Stimulated activated CD4-positive, alpha-beta T cell treated with anti-CD3 and anti-CD28 coated beads, Interleukin-4, amount 100 ng/mL, for 1 hour (primary cell): ENCODE data around the gene FNBP1.

Experiments
- DNase-seq: peaks from one replicate; pipeline ENCODE4 v3.0.0-alpha.2; 2020

The FNBP1 gene

DNA sequence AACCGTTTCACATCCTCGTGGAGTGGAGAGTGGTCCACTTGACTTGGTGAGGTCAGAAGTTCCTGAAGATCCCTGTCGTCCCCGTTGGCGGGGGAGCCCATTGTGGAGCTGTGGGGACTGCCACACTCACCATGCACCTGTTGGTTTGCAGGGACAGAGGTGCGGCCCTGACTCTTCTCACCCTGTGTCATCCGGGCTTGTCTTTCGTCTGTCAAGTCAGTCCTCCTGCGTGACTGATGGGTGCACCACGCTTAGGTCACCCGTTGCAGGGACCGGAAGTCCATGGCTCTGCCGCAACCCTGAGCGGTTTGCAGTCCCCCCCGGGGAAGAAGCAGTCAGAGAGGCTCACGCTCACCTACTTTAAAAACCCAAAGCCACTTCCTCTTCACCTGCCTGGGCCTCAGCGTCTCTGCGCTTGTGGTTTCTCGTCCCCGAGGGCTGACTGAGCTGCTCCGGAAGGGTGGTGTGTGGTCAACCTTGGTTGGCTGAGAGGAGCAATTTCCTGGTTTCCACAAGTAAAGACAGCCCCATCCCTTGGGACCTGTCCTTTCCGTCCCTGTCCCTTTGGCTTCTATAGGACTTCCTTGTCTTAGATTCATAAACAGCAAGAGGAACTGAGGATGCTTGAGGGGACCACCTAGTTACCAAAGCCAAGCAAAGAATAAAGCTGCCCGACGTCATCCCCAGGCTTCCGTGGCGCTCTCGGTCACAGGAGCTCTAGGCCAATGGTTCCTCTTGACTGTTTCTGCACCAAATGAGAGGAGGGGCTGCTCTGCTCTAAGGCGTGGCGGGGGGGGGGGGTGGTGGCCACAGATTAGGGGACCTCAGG lies 154.5 kb downstream of the FNBP1 start:
- peak; percentile 84 for DNase-seq

DNA sequence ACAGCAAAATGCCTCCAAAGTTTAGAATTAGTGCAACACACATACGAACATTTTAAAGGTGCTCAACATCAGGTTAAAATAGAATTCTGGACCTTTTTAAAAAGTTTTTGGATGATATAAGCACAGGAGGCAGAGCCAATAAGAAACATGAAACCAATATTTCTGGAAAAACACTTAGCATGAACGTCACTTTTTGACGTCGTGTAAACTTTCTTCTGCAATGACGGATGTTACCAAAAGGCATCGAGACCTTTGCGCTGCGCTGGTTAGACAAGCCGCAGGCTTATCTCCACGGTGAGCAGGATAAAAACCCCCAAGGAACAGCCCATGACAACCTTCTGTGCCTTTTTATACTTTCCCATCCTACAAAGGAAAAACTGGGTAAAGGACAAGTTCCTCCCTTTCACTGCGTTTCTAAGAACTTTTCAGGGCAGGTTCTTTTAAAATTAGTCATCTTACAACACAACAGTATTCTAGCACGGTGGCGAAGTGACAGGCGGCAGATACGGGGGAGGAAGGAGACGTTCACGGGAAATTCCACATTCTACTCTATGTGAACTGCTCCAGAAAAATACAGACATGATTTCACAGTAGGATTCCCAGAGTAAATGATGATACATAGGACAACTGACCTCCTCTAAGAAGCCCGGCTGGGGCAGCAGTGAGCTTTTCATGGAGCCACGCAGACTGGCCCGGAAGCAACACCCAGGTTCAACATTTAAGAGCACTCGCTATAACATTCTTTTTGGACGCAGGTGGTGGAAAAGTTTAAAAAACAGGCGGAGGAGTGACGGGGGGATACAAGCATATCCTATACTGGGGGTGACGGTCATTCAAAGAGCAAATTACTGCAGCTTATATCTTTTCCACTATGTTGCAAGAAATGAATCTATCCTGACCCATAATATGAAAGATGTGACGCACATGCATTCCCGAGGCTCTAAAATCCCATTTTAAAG lies 155.4 kb downstream of the FNBP1 start:
- DNase-seq, result peak; percentile 59

DNA sequence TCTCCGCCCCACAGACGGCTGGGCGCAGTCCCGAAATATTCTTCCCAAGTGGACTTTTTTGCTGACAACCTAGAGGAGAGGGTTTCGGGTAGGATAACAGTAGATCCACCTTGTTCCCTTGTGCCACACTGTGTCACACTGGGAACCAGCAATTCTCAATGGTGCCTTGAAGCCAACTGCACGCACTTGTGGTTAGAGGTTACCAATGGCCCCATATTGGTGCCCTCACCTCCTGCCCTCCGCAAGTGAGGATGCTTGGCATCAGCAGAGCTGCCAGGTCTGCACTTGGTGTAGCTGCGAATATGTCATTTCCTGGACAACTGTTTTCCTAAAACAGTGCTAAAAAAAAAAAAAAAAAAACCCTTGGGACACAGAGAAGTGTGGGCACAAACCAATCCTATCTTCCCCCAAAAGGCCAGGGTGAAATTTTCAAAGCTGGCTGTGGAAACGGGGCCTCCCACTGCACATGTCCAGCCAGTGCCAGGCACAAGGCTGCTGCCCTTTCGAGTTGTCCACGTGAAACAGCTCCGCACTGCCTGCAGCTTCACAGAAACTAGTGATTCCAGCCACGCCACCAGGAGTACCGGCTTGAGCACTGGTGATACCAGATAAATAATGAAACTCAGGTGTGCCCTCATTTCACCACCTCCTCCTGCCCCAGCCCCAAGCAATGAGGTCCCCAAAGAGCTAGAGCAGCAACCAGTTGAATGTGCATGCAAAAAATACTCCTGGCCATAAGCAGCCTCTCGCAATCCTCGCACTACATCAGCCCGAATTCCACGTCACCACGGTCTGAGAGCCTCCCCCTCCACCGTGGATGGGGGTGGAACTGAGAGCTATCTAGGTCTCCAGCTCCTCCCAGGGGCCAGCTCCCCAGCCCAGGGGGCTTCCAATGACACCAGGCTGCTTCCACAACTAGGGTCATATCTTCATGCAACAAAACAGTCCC lies 156.5 kb downstream of the FNBP1 start:
- peak; percentile 55 for DNase-seq

DNA sequence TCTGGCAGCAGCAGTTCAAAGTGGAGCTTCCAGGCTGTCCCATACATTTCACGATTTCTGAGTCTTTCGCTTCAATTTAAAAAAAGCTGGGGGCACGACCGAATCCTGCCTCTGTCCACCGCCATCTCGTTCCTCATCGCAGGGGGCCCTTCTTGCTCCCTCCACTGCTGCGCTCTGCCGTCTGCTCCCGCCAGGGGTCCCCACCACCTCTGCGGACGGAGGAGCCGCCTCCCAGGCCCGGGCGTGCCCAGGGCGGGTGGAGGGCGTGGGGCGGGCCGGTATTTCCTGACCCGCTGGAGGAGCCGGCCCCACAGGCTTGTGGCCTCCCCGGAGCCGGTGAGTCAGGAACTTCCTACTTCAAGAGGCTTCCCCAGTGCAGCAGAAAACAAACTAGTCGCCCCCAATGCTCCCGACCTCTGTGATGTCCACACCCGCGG lies 157.3 kb downstream of the FNBP1 start:
- peak; percentile 93 for DNase-seq

DNA sequence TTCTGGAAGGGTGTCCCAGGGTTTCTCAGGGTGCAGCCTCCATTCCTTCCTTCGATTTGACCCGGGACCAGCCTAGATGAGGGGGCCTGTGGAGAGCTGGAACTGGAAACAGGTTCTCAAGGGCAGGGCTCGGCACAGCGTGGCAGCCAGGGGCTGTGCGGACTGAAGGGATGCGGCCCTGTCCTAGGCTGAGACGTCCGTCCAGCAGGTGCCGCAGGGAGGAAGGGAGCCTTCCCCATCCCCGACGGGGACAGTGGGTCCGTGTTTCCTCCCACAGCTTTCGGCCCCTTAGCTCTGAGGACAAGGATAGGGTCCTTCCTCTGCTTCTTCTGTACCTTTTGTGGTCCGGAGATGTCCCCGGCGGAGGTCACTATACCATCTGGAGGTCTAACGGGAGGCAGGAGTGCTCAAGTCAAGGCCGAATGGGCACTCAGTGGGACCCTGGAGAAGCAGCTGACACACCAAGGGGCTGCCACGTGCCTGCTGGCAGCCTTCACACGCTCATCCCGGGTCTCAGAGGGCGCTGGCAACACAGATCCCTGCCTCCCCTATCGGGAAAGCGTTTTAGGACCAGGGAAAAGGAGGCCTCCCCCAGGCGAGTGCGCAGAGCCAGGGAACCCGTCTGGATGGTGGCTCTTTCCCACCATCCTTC lies 157.8 kb downstream of the FNBP1 start:
- DNase-seq, result peak; percentile 45

DNA sequence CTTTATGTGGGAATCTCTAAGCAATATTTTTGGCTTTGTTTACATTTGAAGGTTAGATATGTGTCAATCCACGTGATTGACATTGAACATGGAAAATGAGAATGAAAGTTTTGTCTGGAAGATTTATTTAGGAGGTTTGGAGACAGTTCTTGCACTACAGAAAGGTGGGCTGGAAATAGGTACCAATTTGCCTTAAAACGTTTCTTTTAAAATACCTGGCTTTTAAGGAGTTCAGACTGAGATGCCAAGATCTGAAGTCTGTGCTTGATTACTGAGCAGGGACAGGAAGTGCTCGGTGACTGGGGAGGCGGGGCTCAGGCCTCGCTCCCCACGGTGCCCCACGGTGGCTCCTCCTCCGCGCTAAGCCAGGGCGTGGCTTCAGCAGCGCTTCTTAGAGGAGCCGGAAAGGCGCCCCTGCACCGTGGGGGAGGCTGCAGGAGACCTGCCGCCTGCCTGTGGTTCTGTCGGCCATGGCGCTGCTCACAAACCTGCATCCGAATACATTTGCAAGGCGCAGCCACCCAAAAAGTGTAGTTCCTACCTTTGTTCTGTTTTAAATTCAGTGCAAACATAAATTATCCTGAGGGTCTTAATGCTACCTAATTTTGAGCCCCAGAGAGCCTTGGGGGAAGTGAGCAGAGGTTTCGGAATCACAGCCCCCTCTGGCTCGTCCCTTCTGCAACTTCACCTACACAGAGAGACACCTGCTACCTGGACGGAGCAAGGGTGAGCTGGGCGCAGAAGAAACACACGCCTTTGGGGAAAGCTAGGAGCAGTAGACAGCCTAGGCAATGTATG lies 158.6 kb downstream of the FNBP1 start:
- DNase-seq, result peak; percentile 98

DNA sequence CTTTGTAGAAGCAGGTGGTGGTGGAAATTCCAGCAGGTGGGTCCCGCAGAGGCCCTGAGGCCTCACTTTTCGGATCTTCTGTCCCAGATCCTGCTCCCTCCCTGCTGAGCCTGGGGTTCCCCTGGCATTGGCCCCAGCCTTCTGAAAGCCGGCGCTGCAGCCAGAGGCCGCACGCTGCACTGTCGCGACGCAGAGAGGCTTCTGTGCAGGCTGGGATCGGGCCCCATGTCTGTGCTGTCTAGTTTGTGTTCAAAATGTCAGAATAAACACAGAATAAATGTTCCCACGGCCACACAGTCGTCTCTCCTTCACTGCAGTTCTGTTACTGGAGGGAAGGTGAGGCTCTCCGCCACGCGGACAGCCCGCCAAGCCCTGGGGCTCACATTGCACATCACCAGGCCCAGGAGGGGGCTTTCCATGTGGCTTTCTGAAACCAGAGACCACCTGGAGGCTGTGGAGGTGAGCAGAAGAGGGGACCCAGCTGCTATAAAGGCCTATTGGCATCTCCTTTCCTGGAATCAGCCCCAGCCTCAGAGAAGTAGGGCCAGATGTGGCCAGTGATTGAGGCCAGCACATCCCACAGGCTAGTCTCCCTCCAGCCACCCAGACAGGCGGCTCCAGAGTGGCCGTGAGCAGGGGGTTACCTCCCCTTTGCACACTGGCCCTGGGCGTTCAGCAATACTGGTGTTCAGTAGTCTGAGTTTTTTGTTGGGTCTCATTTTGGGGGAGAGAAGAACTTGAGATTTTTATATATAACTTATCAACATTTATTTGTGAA lies 161.3 kb downstream of the FNBP1 start:
- DNase-seq, result no peak

DNA sequence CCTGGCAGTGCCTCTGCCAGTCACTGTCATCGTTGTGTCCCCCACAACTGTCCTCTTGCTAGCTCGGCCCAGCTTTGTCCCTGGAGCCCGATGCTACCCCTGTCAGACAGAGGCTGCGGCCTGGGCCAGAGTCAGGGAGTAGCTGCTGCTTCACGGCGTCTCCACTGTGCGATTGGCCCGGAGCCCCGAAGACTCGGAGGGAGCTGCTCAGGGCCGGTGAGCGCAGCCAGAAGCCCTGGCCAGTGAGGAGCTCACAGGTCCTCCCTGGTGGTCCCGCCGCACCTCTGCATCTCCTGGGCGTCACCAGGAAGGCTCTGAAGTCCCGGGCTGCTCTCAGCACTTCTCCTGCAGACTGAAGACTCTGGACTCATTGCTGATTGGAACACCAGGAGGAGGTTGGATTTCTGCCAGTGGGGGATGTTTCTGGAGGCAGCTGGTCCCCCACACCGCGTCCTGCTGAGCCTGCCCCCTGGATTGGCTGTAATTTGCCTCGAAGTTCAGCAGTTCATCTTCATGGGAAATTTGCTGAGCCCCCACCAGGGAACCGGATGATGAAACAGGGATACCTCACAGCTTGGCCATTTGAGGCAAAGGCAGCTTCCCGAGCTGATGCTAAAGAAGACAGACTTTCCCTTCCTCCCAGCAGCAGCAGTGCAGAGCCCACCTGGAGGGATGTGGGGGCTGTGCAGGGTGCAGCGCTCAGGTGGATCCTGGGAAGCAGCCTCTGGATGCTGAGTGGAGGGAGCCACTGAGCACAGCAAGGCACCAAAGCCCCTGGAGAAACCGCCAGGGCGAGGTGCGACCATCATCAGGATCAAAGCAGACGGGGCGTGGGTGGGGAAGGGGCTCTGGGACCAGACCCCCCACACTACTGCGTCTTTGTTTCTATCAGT lies 162.1 kb downstream of the FNBP1 start:
- no peak for DNase-seq

DNA sequence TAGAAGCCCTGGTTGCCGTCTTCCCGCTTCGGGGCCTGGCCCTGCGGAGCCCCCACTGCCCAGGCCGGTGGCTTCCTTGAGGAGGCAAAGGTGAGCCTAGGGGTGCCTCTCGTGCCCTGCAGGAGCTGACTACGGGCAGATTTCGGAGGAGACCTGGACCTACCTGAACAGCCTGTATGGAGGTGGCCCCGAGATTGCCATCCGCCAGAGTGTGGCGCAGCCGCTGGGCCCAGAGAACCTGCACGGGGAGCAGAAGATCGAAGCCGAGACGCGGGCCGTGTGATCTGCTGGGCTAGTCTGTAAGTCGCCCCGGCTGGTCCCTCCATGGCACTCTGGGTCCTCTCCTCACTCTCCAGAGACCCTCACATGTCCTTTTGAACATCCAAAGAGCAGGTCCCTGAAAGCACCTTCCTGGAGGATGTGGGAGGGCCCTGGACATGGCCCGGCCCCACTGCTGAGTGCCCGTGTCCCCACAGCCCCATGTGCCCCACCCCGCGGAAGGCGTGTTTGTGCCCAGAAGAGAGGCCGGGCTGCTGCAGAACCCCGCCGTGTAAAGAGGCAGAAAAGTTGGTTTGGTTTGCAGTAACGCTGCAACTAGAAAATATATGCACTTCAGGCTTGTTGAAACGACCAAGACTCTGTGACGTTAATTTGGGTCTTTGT lies 162.9 kb downstream of the FNBP1 start:
- DNase-seq, result no peak

DNA sequence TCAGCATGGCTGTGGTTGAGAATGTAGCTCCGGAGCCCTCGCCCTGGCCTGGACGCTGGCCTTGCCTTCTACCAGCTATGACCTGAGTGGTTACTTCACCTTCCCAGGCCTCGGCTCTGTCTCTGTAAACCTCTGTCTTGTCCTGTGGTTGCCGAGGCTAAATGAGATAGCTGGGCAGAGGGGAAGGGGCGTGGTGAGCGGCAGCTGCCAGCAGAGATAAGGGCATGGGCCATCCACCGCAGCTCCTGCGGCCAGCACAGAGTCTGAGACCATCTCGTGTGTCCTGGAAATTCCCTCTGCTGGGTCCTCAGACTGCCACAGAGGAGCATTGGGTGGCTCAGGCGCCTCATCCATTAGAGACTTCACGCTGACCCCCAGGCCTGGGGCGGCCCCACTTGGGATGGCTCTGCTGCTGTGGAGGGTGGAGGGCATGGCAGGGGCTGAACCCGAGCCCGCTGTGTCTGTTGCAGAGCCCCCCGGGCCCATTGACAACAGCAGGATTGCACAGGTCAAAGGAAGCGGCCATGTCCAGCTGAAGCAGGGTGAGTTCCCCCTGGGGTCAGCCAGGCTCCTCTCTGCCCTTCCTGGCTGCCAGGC lies 163.8 kb downstream of the FNBP1 start:
- DNase-seq, result no peak

DNA sequence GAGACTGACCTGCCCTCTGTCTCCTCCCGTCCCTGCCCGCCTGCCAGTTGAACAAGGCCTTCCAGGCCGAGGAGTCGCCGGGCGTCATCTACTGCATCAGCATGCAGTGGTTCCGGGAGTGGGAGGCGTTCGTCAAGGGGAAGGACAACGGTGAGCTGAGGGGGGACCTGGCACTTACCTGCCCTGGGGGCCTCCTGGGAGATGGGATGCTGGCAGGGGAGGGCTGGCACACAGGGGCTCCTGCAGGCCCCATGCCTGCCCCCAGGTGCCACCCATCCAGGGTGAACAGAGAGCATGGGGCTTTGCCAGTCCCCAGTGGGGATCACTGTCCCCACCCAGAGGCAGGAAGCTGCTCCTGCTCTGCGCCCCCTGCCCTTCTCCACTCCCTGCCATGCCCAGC lies 164.7 kb downstream of the FNBP1 start:
- DNase-seq, result no peak

DNA sequence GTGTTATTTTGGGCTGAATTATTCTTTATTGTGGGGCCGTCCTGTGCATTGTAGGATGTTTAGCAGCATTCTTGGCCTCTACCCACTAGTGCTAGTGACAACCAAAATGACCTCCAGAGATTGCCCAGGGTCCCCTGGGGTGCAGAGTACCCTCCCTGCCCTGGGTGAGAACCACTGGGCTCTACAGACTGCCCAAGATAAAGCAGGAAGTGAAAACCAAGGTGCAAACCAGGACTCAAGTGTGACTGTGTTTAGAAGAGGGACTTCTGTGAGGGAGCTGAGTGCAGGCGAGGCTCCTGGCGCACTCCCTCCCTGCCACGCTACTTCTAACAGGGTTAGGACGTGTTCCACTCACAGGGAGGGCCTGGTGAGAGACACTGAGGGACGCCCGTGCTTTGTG lies 166.2 kb downstream of the FNBP1 start:
- no peak for DNase-seq

DNA sequence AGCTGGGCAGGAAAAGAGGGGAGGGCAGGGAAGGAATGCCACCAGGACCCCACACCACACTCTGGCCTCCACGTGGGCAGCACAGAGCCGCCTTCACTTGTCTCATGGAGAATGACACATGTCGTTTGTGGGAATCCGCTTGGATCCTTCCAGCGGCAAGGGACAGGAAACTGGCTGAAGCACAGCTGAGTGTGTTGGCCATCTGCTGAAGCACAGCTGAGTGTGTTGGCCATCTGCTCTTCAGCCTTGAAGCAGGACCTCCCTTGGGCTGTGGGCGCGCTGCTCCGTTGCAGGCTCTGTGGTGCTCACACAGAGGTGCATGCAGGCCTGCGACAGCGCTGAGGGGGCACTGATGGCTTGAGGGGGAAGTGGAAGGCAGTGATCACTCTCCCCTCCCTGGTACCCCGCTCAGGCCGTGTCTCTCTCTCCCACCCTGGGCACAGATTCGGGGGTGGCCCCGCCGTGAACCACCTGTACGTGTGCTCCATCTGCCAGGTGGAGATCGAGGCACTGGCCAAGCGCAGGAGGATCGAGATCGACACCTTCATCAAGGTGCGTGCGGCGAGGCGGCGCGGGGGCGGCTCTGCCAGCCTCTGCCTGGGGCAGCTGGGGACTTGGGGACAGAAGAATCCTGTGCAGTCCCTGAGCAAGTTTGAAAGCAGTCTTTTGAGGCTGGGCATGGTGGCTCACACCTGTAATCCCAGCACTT lies 167.1 kb downstream of the FNBP1 start:
- DNase-seq, result no peak

DNA sequence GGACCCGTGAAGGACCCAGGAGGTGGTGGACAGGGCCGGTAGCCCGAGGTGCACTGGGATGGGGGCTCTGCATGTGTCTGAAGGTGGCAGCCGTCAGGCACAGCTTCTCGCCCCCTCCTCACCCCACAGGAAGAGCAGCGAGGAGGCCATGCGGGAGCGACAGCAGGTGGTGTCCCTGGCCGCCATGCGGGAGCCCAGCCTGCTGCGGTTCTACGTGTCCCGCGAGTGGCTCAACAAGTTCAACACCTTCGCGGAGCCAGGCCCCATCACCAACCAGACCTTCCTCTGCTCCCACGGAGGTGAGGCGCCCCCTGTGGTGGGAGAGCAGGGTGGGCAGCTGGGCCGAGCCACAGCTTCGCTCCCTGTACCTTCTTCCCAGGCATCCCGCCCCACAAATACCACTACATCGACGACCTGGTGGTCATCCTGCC lies 167.8 kb downstream of the FNBP1 start:
- DNase-seq, result no peak

DNA sequence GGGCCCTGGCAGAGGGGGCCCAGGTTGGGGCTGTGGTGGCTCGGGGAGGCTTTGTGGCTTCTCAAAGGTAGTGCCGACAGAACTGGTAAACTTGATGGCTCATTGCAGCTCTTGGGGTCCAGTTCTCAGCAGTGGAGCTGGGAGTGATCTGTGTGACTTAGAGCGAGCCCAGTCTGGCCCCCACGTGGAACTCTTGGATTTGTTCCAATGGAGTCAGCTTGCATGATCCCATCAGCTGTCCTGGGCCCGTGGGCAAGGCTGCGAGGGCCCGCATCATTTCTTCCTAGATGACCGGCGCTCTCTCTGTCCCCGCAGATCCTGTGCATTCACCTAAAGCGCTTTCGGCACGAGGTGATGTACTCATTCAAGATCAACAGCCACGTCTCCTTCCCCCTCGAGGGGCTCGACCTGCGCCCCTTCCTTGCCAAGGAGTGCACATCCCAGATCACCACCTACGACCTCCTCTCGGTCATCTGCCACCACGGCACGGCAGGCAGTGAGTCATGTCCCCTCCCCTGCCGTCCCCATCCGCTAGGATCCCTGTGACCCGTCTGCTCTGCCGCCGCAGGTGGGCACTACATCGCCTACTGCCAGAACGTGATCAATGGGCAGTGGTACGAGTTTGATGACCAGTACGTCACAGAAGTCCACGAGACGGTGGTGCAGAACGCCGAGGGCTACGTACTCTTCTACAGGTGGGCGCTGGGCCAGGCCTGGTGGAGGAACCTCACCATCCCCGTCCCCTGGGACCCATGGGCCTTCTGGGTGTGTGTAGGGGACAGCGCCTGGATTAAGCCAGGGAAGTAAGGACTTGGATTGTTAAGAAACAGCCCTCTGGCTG lies 168.5 kb downstream of the FNBP1 start:
- no peak for DNase-seq

DNA sequence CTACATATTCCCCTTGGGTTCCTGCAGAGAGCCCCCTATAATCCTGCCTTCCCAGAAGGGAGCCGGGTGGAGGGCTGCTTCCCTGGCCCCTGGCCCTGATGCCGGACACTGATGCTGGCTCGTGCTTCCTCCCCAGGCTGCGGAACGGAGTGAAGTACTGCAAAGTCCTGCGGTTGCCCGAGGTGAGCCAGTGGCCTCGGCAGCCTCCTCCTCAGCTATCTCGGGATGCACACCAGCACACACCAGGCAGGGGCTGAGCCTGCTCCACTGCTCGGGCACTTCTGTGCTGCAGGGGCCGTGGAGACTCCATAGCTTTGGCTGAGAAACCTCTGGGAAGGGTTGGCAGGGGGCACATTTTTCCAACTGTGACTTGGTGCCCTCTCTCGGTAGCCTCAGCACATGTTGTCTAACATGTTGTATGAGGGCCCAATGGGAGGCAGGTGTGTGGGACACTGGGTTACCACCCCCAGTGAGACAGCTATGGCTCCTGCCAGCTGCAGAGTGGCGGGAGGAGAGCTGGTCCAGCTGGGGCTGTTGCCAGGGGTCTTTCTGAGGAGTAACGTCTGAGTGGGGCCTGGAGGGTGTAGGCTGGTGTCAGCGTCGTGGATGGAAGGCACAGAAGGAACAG lies 169.3 kb downstream of the FNBP1 start:
- no peak for DNase-seq
